ENCODE data around the gene AKR1C1. TPM values are rescaled to one million over a fixed set of nuclear protein-coding genes. Genes with fewer than 3 reads are reported as not detected.
"Not testable (repeated sequence)": the region's sequence is repeated elsewhere in the genome, so short reads cannot be mapped to it uniquely, and the experiment has no call there.

AKR1C1 gene
- total and polyA plus RNA-seq, 2 donors (not counting 1 experiment from before 2014, with no cell fraction given), result 118 to 154 TPM

DNA sequence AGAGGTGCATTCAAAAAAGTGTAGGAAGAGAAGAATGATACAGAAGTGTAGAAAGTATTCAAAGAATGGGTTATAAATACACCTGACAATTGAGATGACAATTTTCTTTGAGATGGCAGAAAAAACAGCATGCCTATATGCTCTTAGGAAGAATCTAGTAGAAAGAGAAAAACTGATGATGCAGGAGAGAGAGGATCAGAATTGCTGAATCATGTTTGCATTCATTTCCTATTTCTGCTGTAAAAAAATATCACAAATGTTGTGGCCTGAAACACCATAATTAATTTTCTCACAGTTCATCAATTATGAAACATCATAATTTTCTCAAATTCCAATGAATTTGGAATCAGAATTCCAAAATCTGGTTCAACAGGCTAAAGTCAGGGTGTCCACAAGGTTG is 9.8 kb upstream of the AKR1C1 start:
- no peak overlapping the region for H3K27ac ChIP-seq (ENCODE audit: insufficient read depth, low read length)
- H3K4me1 ChIP-seq (ENCODE audit: control insufficient read depth, extremely low read depth, insufficient read depth, low read length), result peaks cover 4% of the 10 kb centered on the region
- no peak overlapping the region for H3K9ac ChIP-seq (ENCODE audit: insufficient read depth, low read length)
- DNase-seq (ENCODE audit: low read depth in 2 of 2), result no peak
- no peak overlapping the region for H3K4me2 ChIP-seq (ENCODE audit: extremely low read depth, insufficient read depth, low read length)
- H2AFZ ChIP-seq (ENCODE audit: low read length), result no peak overlapping the region
- H3K36me3 ChIP-seq (ENCODE audit: control insufficient read depth, insufficient read depth, low read length), result no peaks in the 10 kb centered on the region
- no peaks in the 10 kb centered on the region for H3K79me2 ChIP-seq (ENCODE audit: control insufficient read depth, insufficient read depth, low read length)
- no peaks in the 10 kb centered on the region for H3K9me3 ChIP-seq (ENCODE audit: control insufficient read depth, insufficient read depth, low read depth, low read length)
- no peaks in the 10 kb centered on the region for H4K20me1 ChIP-seq (ENCODE audit: control insufficient read depth, extremely low read depth, insufficient read depth, low read length)
- H3K4me3 ChIP-seq (replicated peaks in 1 of 4; ENCODE audit: control extremely low read depth in 1 of 4, insufficient read depth in 1 of 4, low read depth in 3 of 4, low read length in 4 of 4), result no peak overlapping the region
- TF ChIP-seq, protein P1, sequence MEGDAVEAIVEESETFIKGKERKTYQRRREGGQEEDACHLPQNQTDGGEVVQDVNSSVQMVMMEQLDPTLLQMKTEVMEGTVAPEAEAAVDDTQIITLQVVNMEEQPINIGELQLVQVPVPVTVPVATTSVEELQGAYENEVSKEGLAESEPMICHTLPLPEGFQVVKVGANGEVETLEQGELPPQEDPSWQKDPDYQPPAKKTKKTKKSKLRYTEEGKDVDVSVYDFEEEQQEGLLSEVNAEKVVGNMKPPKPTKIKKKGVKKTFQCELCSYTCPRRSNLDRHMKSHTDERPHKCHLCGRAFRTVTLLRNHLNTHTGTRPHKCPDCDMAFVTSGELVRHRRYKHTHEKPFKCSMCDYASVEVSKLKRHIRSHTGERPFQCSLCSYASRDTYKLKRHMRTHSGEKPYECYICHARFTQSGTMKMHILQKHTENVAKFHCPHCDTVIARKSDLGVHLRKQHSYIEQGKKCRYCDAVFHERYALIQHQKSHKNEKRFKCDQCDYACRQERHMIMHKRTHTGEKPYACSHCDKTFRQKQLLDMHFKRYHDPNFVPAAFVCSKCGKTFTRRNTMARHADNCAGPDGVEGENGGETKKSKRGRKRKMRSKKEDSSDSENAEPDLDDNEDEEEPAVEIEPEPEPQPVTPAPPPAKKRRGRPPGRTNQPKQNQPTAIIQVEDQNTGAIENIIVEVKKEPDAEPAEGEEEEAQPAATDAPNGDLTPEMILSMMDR (conservative IDR thresholded peaks at IDR 0.05 in 1 of 2, IDR thresholded peaks at IDR 0.05 in 1 of 2; ENCODE audit: low read depth in 1 of 2, low read length in 2 of 2), result no peak
- no peak for TF ChIP-seq EZH2 (IDR thresholded peaks at IDR 0.05; ENCODE audit: low read length, missing control alignments)
- no peaks in the 10 kb centered on the region for H3K27me3 ChIP-seq (ENCODE audit: control insufficient read depth, insufficient read depth, low read length)

DNA sequence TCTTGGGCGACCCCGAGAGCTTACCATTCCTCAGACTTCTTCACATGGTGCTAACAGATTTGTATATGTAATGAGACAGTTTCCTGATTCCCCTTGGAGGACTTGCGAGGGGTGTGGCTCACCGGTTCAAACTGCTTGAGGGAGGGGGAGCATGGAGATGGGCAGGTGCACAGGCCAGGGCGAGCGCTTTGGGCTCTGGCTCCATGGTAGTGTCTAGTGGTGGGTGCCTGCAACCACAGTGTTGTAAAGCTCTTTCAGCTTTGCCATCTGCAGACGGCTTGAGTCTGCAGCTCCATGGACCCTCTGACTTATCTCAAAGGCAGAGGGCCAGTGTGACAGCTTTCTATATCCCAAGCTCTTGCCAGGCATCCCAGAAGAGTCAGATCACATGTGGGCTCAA is 7.1 kb upstream of the AKR1C1 start:
- H3K4me1 ChIP-seq (ENCODE audit: control insufficient read depth, extremely low read depth, insufficient read depth, low read length); H4K20me1 ChIP-seq (ENCODE audit: control insufficient read depth, extremely low read depth, insufficient read depth, low read length); H3K4me2 ChIP-seq (ENCODE audit: extremely low read depth, insufficient read depth, low read length); H3K36me3 ChIP-seq (ENCODE audit: control insufficient read depth, insufficient read depth, low read length); DNase-seq (ENCODE audit: low read depth in 2 of 2); H2AFZ ChIP-seq (ENCODE audit: low read length); H3K9me3 ChIP-seq (ENCODE audit: control insufficient read depth, insufficient read depth, low read depth, low read length); H3K79me2 ChIP-seq (ENCODE audit: control insufficient read depth, insufficient read depth, low read length); H3K27me3 ChIP-seq (ENCODE audit: control insufficient read depth, insufficient read depth, low read length); H3K4me3 ChIP-seq (replicated peaks in 1 of 4; ENCODE audit: control extremely low read depth in 1 of 4, insufficient read depth in 1 of 4, low read depth in 3 of 4, low read length in 4 of 4); H3K9ac ChIP-seq (ENCODE audit: insufficient read depth, low read length); H3K27ac ChIP-seq (ENCODE audit: insufficient read depth, low read length): not testable (repeated sequence)

DNA sequence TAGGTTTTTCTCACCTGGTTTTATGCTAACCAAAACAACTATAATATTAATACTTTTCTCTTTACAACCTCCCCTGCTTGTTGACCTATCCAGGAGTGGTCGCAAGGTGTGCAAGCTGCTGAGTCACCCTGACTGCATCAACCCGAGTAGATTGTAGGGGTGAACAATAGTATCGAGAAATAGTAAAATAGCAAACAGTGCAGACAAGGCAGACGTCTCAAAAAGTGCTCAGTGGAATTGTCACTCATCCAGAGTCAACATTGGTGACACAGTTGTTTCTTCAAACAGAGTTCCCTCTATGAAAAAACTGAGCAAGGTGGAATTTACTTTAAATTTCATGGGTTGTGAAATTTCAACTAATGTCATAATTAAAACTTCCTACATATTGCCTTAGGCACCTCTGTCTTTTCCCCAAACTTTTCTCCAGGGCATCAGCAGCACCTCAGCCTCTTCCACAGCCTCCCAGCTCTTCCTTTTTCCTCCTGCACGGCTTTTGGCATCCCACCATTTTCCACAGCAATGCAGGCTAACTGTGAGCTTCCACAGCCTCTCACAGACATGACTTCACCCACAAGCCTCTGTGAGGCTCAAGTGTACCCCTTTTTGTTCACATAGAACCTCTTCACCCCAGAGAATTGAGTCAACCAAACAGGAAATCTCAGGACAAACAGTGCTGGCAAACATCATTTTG is 6.1 kb upstream of the AKR1C1 start:
- not testable (repeated sequence) for H3K4me3 ChIP-seq (replicated peaks in 1 of 4; ENCODE audit: control extremely low read depth in 1 of 4, insufficient read depth in 1 of 4, low read depth in 3 of 4, low read length in 4 of 4); DNase-seq (ENCODE audit: low read depth in 2 of 2); H3K79me2 ChIP-seq (ENCODE audit: control insufficient read depth, insufficient read depth, low read length)

DNA sequence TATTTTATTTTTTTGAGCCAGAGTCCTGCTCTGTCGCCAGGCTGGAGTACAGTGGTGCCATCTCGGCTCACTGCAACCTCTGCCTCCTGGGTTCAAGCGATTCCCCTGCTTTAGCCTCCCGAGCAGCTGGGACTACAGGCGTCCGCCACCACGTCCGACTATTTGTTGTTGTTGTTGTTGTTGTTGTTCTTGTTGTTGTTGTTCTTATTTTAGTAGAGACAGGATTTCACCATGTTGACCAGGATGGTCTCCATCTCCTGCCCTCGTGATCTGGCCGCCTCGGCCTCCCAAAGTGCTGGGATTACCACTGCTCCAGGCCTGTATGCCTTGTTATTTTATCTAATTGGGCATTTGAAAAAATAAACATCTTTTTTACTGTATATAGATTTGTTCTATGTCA is 1.7 kb upstream of the AKR1C1 start:
- H3K27me3 ChIP-seq (ENCODE audit: control insufficient read depth, insufficient read depth, low read length); H3K27ac ChIP-seq (ENCODE audit: insufficient read depth, low read length); H3K4me3 ChIP-seq (replicated peaks in 1 of 4; ENCODE audit: control extremely low read depth in 1 of 4, insufficient read depth in 1 of 4, low read depth in 3 of 4, low read length in 4 of 4); H3K4me2 ChIP-seq (ENCODE audit: extremely low read depth, insufficient read depth, low read length); H3K9ac ChIP-seq (ENCODE audit: insufficient read depth, low read length); DNase-seq (ENCODE audit: low read depth in 2 of 2); H4K20me1 ChIP-seq (ENCODE audit: control insufficient read depth, extremely low read depth, insufficient read depth, low read length); H2AFZ ChIP-seq (ENCODE audit: low read length); H3K36me3 ChIP-seq (ENCODE audit: control insufficient read depth, insufficient read depth, low read length); H3K4me1 ChIP-seq (ENCODE audit: control insufficient read depth, extremely low read depth, insufficient read depth, low read length); H3K79me2 ChIP-seq (ENCODE audit: control insufficient read depth, insufficient read depth, low read length); H3K9me3 ChIP-seq (ENCODE audit: control insufficient read depth, insufficient read depth, low read depth, low read length): not testable (repeated sequence)

More for the DNA sequence above, 6.1 kb upstream of the AKR1C1 start:
- H3K9ac ChIP-seq (ENCODE audit: insufficient read depth, low read length); H3K27me3 ChIP-seq (ENCODE audit: control insufficient read depth, insufficient read depth, low read length); H3K9me3 ChIP-seq (ENCODE audit: control insufficient read depth, insufficient read depth, low read depth, low read length); H3K27ac ChIP-seq (ENCODE audit: insufficient read depth, low read length); H3K4me2 ChIP-seq (ENCODE audit: extremely low read depth, insufficient read depth, low read length); H2AFZ ChIP-seq (ENCODE audit: low read length); H4K20me1 ChIP-seq (ENCODE audit: control insufficient read depth, extremely low read depth, insufficient read depth, low read length); H3K36me3 ChIP-seq (ENCODE audit: control insufficient read depth, insufficient read depth, low read length); H3K4me1 ChIP-seq (ENCODE audit: control insufficient read depth, extremely low read depth, insufficient read depth, low read length): not testable (repeated sequence)

DNA sequence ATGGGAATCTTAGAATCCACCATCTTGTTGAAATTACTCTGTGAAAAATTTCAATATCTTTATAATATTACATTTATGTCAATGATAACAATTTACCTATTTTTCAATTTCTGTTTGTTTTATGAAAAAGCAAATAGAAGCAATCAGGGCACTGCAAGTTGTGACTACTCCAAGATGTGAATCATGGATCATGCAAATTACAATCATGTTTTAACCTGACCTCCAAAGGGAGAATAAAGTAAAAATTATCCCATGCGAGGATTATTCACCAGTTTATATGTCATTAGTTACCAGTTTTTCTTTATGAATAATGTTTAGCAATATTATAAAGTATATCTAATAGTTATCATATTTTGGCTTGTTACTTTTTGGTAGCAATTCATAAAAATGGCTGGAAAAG is 907 bp upstream of the AKR1C1 start:
- not testable (repeated sequence) for DNase-seq (ENCODE audit: low read depth in 2 of 2); H3K27me3 ChIP-seq (ENCODE audit: control insufficient read depth, insufficient read depth, low read length); H3K27ac ChIP-seq (ENCODE audit: insufficient read depth, low read length); H2AFZ ChIP-seq (ENCODE audit: low read length); H3K36me3 ChIP-seq (ENCODE audit: control insufficient read depth, insufficient read depth, low read length); H3K9ac ChIP-seq (ENCODE audit: insufficient read depth, low read length); H3K4me1 ChIP-seq (ENCODE audit: control insufficient read depth, extremely low read depth, insufficient read depth, low read length); H3K4me2 ChIP-seq (ENCODE audit: extremely low read depth, insufficient read depth, low read length); H3K9me3 ChIP-seq (ENCODE audit: control insufficient read depth, insufficient read depth, low read depth, low read length); H3K4me3 ChIP-seq (replicated peaks in 1 of 4; ENCODE audit: control extremely low read depth in 1 of 4, insufficient read depth in 1 of 4, low read depth in 3 of 4, low read length in 4 of 4); H3K79me2 ChIP-seq (ENCODE audit: control insufficient read depth, insufficient read depth, low read length); H4K20me1 ChIP-seq (ENCODE audit: control insufficient read depth, extremely low read depth, insufficient read depth, low read length)

DNA sequence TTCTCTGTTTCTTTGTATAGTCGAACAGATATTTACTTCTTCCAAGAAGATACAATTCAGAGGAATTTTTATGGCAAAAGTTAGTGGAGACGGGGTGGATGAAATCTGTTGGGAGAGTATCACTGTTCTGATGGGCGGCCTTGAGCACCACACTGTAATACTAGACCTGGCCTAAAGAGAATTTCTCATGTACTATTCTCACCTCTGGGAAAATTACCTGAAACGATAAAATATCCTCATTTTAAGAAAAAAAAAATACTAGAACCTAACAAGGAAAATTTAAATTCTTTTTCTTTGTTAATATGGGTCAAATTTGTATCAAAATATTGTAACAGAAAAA is 570 bp downstream of the AKR1C1 start:
- H3K27ac ChIP-seq (ENCODE audit: insufficient read depth, low read length); H3K36me3 ChIP-seq (ENCODE audit: control insufficient read depth, insufficient read depth, low read length); DNase-seq (ENCODE audit: low read depth in 2 of 2); H3K4me1 ChIP-seq (ENCODE audit: control insufficient read depth, extremely low read depth, insufficient read depth, low read length); H3K79me2 ChIP-seq (ENCODE audit: control insufficient read depth, insufficient read depth, low read length); H4K20me1 ChIP-seq (ENCODE audit: control insufficient read depth, extremely low read depth, insufficient read depth, low read length); H3K9me3 ChIP-seq (ENCODE audit: control insufficient read depth, insufficient read depth, low read depth, low read length); H3K9ac ChIP-seq (ENCODE audit: insufficient read depth, low read length); H2AFZ ChIP-seq (ENCODE audit: low read length); H3K27me3 ChIP-seq (ENCODE audit: control insufficient read depth, insufficient read depth, low read length): not testable (repeated sequence)
- Histone ChIP-seq H3K4me2 (ENCODE audit: extremely low read depth, insufficient read depth, low read length) (peak overlapping the region; percentile 85), H3K4me3 (replicated peaks in 1 of 4; ENCODE audit: control extremely low read depth in 1 of 4, insufficient read depth in 1 of 4, low read depth in 3 of 4, low read length in 4 of 4) (peak overlapping the region in 3 of 4 experiments; percentile 27 to 63 (median 59))
